ENCODE measurements around the gene WWP2. TPM values are rescaled to one million over a fixed set of nuclear protein-coding genes. Genes with fewer than 3 reads are reported as not detected.

WWP2 gene
- total RNA-seq, 1 donor from 2014 or later = 38.8 TPM

DNA sequence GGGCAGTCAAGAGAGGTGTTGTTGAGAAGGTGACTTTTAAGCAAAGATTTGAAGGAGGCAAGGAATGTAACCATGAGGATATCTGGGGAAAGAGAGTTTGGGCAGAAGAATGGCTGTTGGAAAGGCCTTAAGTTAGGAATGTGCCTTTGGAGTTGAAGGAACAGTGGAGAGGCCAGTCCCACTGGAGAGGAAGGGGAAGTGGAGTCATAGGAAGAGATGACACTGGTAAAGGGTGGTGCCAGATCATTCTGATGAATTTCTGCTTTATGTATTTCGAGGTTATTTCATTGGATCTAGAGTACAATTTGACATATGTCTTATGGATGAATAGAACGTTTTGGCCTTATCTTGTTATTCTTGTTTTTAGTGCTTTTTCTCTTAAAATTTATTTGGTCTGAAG, 93.5 kb downstream of the WWP2 start:
- H3K36me3 Mint-ChIP-seq = peaks cover 39% of the 10 kb centered on the region
- H3K4me3 Mint-ChIP-seq = no peak overlapping the region
- no peak overlapping the region for H3K27ac Mint-ChIP-seq
- no peak for DNase-seq (ENCODE audit: extremely low spot score, unreplicated experiment)
- H3K9me3 Mint-ChIP-seq = no peaks in the 10 kb centered on the region
- TF ChIP-seq, protein P1, sequence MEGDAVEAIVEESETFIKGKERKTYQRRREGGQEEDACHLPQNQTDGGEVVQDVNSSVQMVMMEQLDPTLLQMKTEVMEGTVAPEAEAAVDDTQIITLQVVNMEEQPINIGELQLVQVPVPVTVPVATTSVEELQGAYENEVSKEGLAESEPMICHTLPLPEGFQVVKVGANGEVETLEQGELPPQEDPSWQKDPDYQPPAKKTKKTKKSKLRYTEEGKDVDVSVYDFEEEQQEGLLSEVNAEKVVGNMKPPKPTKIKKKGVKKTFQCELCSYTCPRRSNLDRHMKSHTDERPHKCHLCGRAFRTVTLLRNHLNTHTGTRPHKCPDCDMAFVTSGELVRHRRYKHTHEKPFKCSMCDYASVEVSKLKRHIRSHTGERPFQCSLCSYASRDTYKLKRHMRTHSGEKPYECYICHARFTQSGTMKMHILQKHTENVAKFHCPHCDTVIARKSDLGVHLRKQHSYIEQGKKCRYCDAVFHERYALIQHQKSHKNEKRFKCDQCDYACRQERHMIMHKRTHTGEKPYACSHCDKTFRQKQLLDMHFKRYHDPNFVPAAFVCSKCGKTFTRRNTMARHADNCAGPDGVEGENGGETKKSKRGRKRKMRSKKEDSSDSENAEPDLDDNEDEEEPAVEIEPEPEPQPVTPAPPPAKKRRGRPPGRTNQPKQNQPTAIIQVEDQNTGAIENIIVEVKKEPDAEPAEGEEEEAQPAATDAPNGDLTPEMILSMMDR (conservative IDR thresholded peaks at IDR 0.05) = no peak
- H3K27me3 Mint-ChIP-seq = no peaks in the 10 kb centered on the region
- H3K4me1 Mint-ChIP-seq (ENCODE audit: unreplicated experiment) = peaks cover 37% of the 10 kb centered on the region

GRCh38 chr16:69858191-69859104, 96.3 kb downstream of the WWP2 start:
- Mint-ChIP-seq H3K27me3 (no peaks in the 10 kb centered on the region), H3K9me3 (no peaks in the 10 kb centered on the region), H3K4me1 (ENCODE audit: unreplicated experiment) (peaks cover 30% of the 10 kb centered on the region), H3K4me3 (no peak overlapping the region), H3K27ac (peak overlapping the region; percentile 48), H3K36me3 (peaks cover 23% of the 10 kb centered on the region)
- TF ChIP-seq, protein P1 (conservative IDR thresholded peaks at IDR 0.05) = no peak
- DNase-seq (ENCODE audit: extremely low spot score, unreplicated experiment) = no peak

GRCh38 chr16:69859105-69859989, 97.2 kb downstream of the WWP2 start:
- Mint-ChIP-seq H3K4me1 (ENCODE audit: unreplicated experiment) (peaks cover 27% of the 10 kb centered on the region), H3K36me3 (peaks cover 19% of the 10 kb centered on the region), H3K4me3 (no peak overlapping the region), H3K27ac (peak overlapping the region; percentile 48), H3K9me3 (no peaks in the 10 kb centered on the region), H3K27me3 (no peaks in the 10 kb centered on the region)
- TF ChIP-seq, protein P1 (conservative IDR thresholded peaks at IDR 0.05) = peak; percentile 55
- no peak for DNase-seq (ENCODE audit: extremely low spot score, unreplicated experiment)

GRCh38 chr16:69860233-69861231, 98.4 kb downstream of the WWP2 start:
- no peak overlapping the region for H3K4me3 Mint-ChIP-seq
- no peaks in the 10 kb centered on the region for H3K27me3 Mint-ChIP-seq
- no peak for DNase-seq (ENCODE audit: extremely low spot score, unreplicated experiment)
- no peaks in the 10 kb centered on the region for H3K9me3 Mint-ChIP-seq
- peak overlapping the region; percentile 16 for H3K27ac Mint-ChIP-seq
- peaks cover 27% of the 10 kb centered on the region for H3K4me1 Mint-ChIP-seq (ENCODE audit: unreplicated experiment)
- peaks cover 15% of the 10 kb centered on the region for H3K36me3 Mint-ChIP-seq
- TF ChIP-seq, protein P1 (conservative IDR thresholded peaks at IDR 0.05) = no peak
